Glomerular endothelial cell (primary cell): ENCODE measurements around the gene PIGR. TPM values are rescaled to one million over a fixed set of nuclear protein-coding genes. Genes with fewer than 3 reads are reported as not detected.

ENCODE experiments used
- DNase-seq: peaks from one replicate; pipeline ENCODE4 v3.0.0-alpha.2; 2011; ENCODE audit warnings: low read depth, low spot score; ENCODE audit errors: extremely low read depth
- total RNA-seq: library from RNA; depleted of rRNA; stranded (reverse); fragments of >200 nt; gene quantifications from 2 replicates; pipeline ENCODE4 v1.2.3, GENCODE V29; 2015

PIGR gene
- total RNA-seq, 1 donor from 2014 or later = not detected

GRCh38 chr1:206893380-206893779 is 52.9 kb downstream of the PIGR start:
- DNase-seq = no peak

- DNase-seq = no peak
Observed at GRCh38 chr1:206892351-206892984, 53.8 kb downstream of the PIGR start.

- no peak for DNase-seq
Observed at GRCh38 chr1:206891412-206891811, 54.9 kb downstream of the PIGR start.

GRCh38 chr1:206890125-206891060 is 55.9 kb downstream of the PIGR start:
- DNase-seq = no peak

- DNase-seq = no peak
Observed at GRCh38 chr1:206887701-206888100, 58.6 kb downstream of the PIGR start.

- DNase-seq = no peak
Observed at GRCh38 chr1:206886831-206887230, 59.4 kb downstream of the PIGR start.

GRCh38 chr1:206885341-206886060 is 60.8 kb downstream of the PIGR start:
- no peak for DNase-seq

GRCh38 chr1:206883876-206884275 is 62.4 kb downstream of the PIGR start:
- DNase-seq = no peak

GRCh38 chr1:206883160-206883559 is 63.1 kb downstream of the PIGR start:
- DNase-seq = no peak

- DNase-seq = no peak
Observed at GRCh38 chr1:206882555-206882954, 63.7 kb downstream of the PIGR start.

- no peak for DNase-seq
Observed at GRCh38 chr1:206880314-206880713, 66.0 kb downstream of the PIGR start.

Other genes with a start within 250 kb of the PIGR start
- gene IL19, start 175.7 kb downstream of the PIGR start, total RNA-seq = not detected in 2 replicates
- not detected in 2 replicates for gene IL10, start 174.0 kb downstream of the PIGR start, total RNA-seq
- gene IL20, start 80.8 kb downstream of the PIGR start, total RNA-seq = not detected in 2 replicates
- gene IL24, start 49.0 kb downstream of the PIGR start, total RNA-seq = not detected in 2 replicates
- gene FCMR, start 24.5 kb downstream of the PIGR start, total RNA-seq = 1.1 TPM in 1 of 2 replicates, not detected in the other
- not detected in 2 replicates for gene FCAMR, start 24.0 kb upstream of the PIGR start, total RNA-seq
- 0.53 TPM in 1 of 2 replicates, not detected in the other for gene C1orf116, start 86.3 kb upstream of the PIGR start, total RNA-seq
- 4.9 and 5.1 TPM in 2 replicates for gene YOD1, start 104.7 kb upstream of the PIGR start, total RNA-seq
- 1.2 and 2.8 TPM in 2 replicates for gene PFKFB2, start 106.8 kb upstream of the PIGR start, total RNA-seq
- not detected in 2 replicates for gene C4BPB, start 142.4 kb upstream of the PIGR start, total RNA-seq
- not detected in 2 replicates for gene C4BPA, start 157.8 kb upstream of the PIGR start, total RNA-seq